ENCODE data around the gene RMI1. TPM values are rescaled to one million over a fixed set of nuclear protein-coding genes. Genes with fewer than 3 reads are reported as not detected.

The RMI1 gene
- total and polyA plus RNA-seq, 2 experiments from 2014 or later: 4.2 to 5.8 TPM

DNA sequence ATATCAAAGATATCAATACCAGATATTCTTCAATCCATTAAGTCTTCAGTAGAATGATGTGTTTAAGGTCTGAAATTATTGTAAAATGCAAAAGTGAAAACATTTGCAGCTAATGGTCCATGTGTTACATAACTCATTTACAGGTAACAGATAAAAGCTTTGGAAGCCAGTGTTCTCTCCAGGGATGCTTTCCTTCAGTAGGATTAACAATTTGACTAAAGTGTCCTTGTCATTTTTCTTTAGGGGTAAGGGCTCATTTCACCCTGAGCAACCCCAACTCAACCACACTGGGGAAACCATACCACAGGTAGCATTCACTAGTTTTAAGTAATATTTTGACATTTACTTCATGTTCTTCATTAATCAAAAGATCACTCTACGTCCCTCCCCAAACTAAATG is 13.5 kb upstream of the RMI1 start:
- no peak overlapping the region for H2AFZ ChIP-seq
- no peaks in the 10 kb centered on the region for H3K9me3 ChIP-seq (ENCODE audit: low read depth)
- H3K27ac ChIP-seq: no peak overlapping the region
- H3K79me2 ChIP-seq: peaks cover 27% of the 10 kb centered on the region
- no peak overlapping the region for H3K4me2 ChIP-seq
- peaks cover 49% of the 10 kb centered on the region for H4K20me1 ChIP-seq (ENCODE audit: insufficient read depth, poor library complexity, severe bottlenecking)
- TF ChIP-seq, protein P1, sequence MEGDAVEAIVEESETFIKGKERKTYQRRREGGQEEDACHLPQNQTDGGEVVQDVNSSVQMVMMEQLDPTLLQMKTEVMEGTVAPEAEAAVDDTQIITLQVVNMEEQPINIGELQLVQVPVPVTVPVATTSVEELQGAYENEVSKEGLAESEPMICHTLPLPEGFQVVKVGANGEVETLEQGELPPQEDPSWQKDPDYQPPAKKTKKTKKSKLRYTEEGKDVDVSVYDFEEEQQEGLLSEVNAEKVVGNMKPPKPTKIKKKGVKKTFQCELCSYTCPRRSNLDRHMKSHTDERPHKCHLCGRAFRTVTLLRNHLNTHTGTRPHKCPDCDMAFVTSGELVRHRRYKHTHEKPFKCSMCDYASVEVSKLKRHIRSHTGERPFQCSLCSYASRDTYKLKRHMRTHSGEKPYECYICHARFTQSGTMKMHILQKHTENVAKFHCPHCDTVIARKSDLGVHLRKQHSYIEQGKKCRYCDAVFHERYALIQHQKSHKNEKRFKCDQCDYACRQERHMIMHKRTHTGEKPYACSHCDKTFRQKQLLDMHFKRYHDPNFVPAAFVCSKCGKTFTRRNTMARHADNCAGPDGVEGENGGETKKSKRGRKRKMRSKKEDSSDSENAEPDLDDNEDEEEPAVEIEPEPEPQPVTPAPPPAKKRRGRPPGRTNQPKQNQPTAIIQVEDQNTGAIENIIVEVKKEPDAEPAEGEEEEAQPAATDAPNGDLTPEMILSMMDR (IDR thresholded peaks at IDR 0.05; ENCODE audit: poor library complexity): no peak
- TF ChIP-seq EZH2phosphoT487 (IDR thresholded peaks at IDR 0.05; ENCODE audit: low read depth, severe bottlenecking, unreplicated experiment) (no peak), EZH2 (IDR thresholded peaks at IDR 0.05; ENCODE audit: borderline replicate concordance) (no peak)
- no peak for DNase-seq (ENCODE audit: low spot score)
- H3K4me3 ChIP-seq: no peak overlapping the region
- WGBS (ENCODE audit: low lambda C conversion rate, missing lambda C conversion rate): 87% methylated on average over 1 of the region's 1 CpG
- H3K27me3 ChIP-seq: no peaks in the 10 kb centered on the region
- H3K4me1 ChIP-seq (ENCODE audit: insufficient read depth): no peaks in the 10 kb centered on the region
- no peaks in the 10 kb centered on the region for H3K9me2 ChIP-seq (replicated peaks; ENCODE audit: insufficient read depth)
- peaks cover 7% of the 10 kb centered on the region for H3K36me3 ChIP-seq (replicated peaks; ENCODE audit: insufficient read depth, low read depth)

DNA sequence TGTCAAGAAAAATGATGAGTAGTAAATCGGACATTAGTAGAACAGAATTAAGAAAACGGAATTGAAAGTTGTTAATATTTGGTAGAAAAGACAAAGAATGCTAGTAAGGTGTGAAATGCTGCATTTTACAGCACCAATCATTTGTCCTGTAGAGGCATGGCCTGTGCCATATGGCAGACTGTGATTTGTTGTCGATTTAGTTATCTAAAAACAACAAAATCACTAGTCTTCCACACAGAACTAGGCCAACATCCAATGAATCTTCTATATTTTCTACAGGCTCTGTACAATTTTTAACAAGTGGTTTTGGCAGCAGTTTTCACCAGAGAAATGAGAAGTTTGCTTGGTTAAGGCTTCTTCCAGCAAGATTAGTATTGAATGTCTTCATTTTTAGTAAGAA is 11.0 kb upstream of the RMI1 start:
- Histone ChIP-seq H3K79me2 (peaks cover 52% of the 10 kb centered on the region), H3K36me3 (replicated peaks; ENCODE audit: insufficient read depth, low read depth) (peaks cover 14% of the 10 kb centered on the region), H3K4me3 (no peak overlapping the region), H3K27ac (no peak overlapping the region), H3K9me3 (ENCODE audit: low read depth) (no peaks in the 10 kb centered on the region), H3K4me1 (ENCODE audit: insufficient read depth) (peaks cover 1% of the 10 kb centered on the region), H3K4me2 (no peak overlapping the region), H4K20me1 (ENCODE audit: insufficient read depth, poor library complexity, severe bottlenecking) (peaks cover 74% of the 10 kb centered on the region), H3K9me2 (replicated peaks; ENCODE audit: insufficient read depth) (no peaks in the 10 kb centered on the region), H3K27me3 (no peaks in the 10 kb centered on the region), H2AFZ (no peak overlapping the region)
- TF ChIP-seq EZH2 (IDR thresholded peaks at IDR 0.05; ENCODE audit: borderline replicate concordance) (no peak), EZH2phosphoT487 (IDR thresholded peaks at IDR 0.05; ENCODE audit: low read depth, severe bottlenecking, unreplicated experiment) (no peak)
- TF ChIP-seq, protein P1 (IDR thresholded peaks at IDR 0.05; ENCODE audit: poor library complexity): no peak
- no peak for DNase-seq (ENCODE audit: low spot score)
- 91% methylated on average over 3 of the region's 3 CpGs for WGBS (ENCODE audit: low lambda C conversion rate, missing lambda C conversion rate)

DNA sequence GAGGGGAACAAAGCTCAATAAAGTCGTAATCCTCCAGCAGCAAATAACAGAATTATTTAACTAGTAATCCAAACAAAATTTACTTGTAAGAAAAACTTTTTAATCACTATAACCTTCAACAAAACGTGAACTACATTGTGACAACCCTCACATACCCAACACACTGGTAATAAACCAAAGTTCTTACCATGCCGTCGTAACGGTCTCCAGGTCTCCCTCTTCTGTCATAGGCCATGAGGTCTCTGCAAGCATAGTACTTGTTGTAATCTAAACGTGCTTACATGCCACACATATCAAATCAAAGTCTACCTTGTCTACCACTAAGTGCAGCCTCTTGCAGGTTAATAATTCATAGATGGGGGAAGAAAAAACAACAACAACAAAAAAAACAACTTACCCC is 9.1 kb upstream of the RMI1 start:
- Histone ChIP-seq H3K4me1 (ENCODE audit: insufficient read depth) (peaks cover 4% of the 10 kb centered on the region), H3K9me3 (ENCODE audit: low read depth) (no peaks in the 10 kb centered on the region), H2AFZ (no peak overlapping the region), H3K79me2 (peaks cover 71% of the 10 kb centered on the region), H3K36me3 (replicated peaks; ENCODE audit: insufficient read depth, low read depth) (peaks cover 19% of the 10 kb centered on the region), H4K20me1 (ENCODE audit: insufficient read depth, poor library complexity, severe bottlenecking) (peaks cover 93% of the 10 kb centered on the region), H3K4me2 (no peak overlapping the region), H3K4me3 (no peak overlapping the region), H3K27me3 (no peaks in the 10 kb centered on the region), H3K9me2 (replicated peaks; ENCODE audit: insufficient read depth) (no peaks in the 10 kb centered on the region), H3K27ac (no peak overlapping the region)
- no peak for TF ChIP-seq EZH2 (IDR thresholded peaks at IDR 0.05; ENCODE audit: borderline replicate concordance)
- TF ChIP-seq, protein P1 (IDR thresholded peaks at IDR 0.05; ENCODE audit: poor library complexity): no peak
- TF ChIP-seq EZH2phosphoT487 (IDR thresholded peaks at IDR 0.05; ENCODE audit: low read depth, severe bottlenecking, unreplicated experiment): no peak
- no peak for DNase-seq (ENCODE audit: low spot score)
- WGBS (ENCODE audit: low lambda C conversion rate, missing lambda C conversion rate): 78% methylated on average over 6 of the region's 6 CpGs

DNA sequence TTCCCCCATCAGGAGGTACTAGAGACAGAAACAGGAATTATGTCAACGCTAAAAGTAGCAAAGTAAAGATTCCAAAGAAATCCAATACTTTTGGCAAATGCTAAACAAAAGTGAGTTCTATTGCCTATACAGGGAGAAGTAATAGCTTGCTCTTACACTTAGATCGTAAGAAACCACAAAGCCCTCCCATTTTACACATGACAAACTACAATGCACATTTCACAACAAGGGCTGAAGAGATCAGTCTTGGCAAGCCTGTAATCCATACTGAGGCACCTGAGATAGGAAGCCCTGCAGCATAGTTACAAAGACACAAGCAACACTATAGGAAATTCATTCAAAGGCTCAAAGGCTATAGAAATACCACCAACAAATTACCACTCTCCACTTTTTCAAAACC is 8.3 kb upstream of the RMI1 start:
- H3K9me3 ChIP-seq (ENCODE audit: low read depth): no peaks in the 10 kb centered on the region
- no peak for DNase-seq (ENCODE audit: low spot score)
- TF ChIP-seq EZH2 (IDR thresholded peaks at IDR 0.05; ENCODE audit: borderline replicate concordance) (no peak), EZH2phosphoT487 (IDR thresholded peaks at IDR 0.05; ENCODE audit: low read depth, severe bottlenecking, unreplicated experiment) (no peak)
- TF ChIP-seq, protein P1 (IDR thresholded peaks at IDR 0.05; ENCODE audit: poor library complexity): no peak
- no peaks in the 10 kb centered on the region for H3K9me2 ChIP-seq (replicated peaks; ENCODE audit: insufficient read depth)
- H3K27ac ChIP-seq: no peak overlapping the region
- H4K20me1 ChIP-seq (ENCODE audit: insufficient read depth, poor library complexity, severe bottlenecking): peaks cover 98% of the 10 kb centered on the region
- H3K79me2 ChIP-seq: peaks cover 79% of the 10 kb centered on the region
- peaks cover 10% of the 10 kb centered on the region for H3K4me1 ChIP-seq (ENCODE audit: insufficient read depth)
- 93% methylated on average over 2 of the region's 2 CpGs for WGBS (ENCODE audit: low lambda C conversion rate, missing lambda C conversion rate)
- no peak overlapping the region for H3K4me3 ChIP-seq
- no peaks in the 10 kb centered on the region for H3K27me3 ChIP-seq
- H3K4me2 ChIP-seq: no peak overlapping the region
- H2AFZ ChIP-seq: no peak overlapping the region
- peaks cover 15% of the 10 kb centered on the region for H3K36me3 ChIP-seq (replicated peaks; ENCODE audit: insufficient read depth, low read depth)
